GM18505 (cell line): Measurements from ENCODE around the gene ZMAT5.
"Not testable (repeated sequence)": the region's sequence is repeated elsewhere in the genome, so short reads cannot be mapped to it uniquely, and the experiment has no call there.

ENCODE experiments used
- ATAC-seq: cut with Tn5 transposase; IDR thresholded peaks from one replicate; pipeline ENCODE4 v1.9.1; 2021; ENCODE audit not compliant: unreplicated experiment
- POLR2A ChIP-seq: IDR thresholded peaks from 4 replicates; pipeline ENCODE4 v1.6.1; 2011; ENCODE audit warnings: borderline replicate concordance; ENCODE audit not compliant: insufficient read depth, insufficient read length; ENCODE audit errors: extremely low read depth

ZMAT5 gene

GRCh38 chr22:29756341-29756740, 10.5 kb downstream of the ZMAT5 start:
- ATAC-seq: no peak
- TF ChIP-seq POLR2A: no peak

- TF ChIP-seq POLR2A: no peak
- no peak for ATAC-seq
Observed at GRCh38 chr22:29755889-29756288, 10.9 kb downstream of the ZMAT5 start.

- not testable (repeated sequence) for ATAC-seq
Observed at GRCh38 chr22:29754658-29755395, 12.0 kb downstream of the ZMAT5 start.

GRCh38 chr22:29753808-29754657, 12.8 kb downstream of the ZMAT5 start:
- TF ChIP-seq POLR2A: no peak
- no peak for ATAC-seq

GRCh38 chr22:29751669-29752068, 15.1 kb downstream of the ZMAT5 start:
- no peak for TF ChIP-seq POLR2A
- no peak for ATAC-seq

- no peak for ATAC-seq
- no peak for TF ChIP-seq POLR2A
Observed at GRCh38 chr22:29750559-29751538, 16.0 kb downstream of the ZMAT5 start.

- no peak for ATAC-seq
- no peak for TF ChIP-seq POLR2A
Observed at GRCh38 chr22:29750029-29750428, 16.8 kb downstream of the ZMAT5 start.

GRCh38 chr22:29748248-29748893, 18.4 kb downstream of the ZMAT5 start:
- no peak for ATAC-seq
- TF ChIP-seq POLR2A: no peak

- no peak for ATAC-seq
- no peak for TF ChIP-seq POLR2A
Observed at GRCh38 chr22:29747832-29748231, 19.0 kb downstream of the ZMAT5 start.

- no peak for ATAC-seq
- no peak for TF ChIP-seq POLR2A
Observed at GRCh38 chr22:29744902-29745301, 21.9 kb downstream of the ZMAT5 start.

GRCh38 chr22:29742326-29742725, 24.5 kb downstream of the ZMAT5 start:
- no peak for TF ChIP-seq POLR2A
- no peak for ATAC-seq

GRCh38 chr22:29741926-29742325, 24.9 kb downstream of the ZMAT5 start:
- no peak for ATAC-seq

GRCh38 chr22:29740216-29740615, 26.6 kb downstream of the ZMAT5 start:
- TF ChIP-seq POLR2A: no peak
- no peak for ATAC-seq

More at GRCh38 chr22:29741926-29742325, 24.9 kb downstream of the ZMAT5 start:
- TF ChIP-seq POLR2A: no peak
